Measurements from ENCODE around the gene NOX3.

- TF ChIP-seq EZH2 (IDR thresholded peaks at IDR 0.05; ENCODE audit: borderline replicate concordance, low read depth, low read length) = no peak
- no peak for TF ChIP-seq GABPA (tag; conservative IDR thresholded peaks at IDR 0.05; ENCODE audit: low read depth)
- TF ChIP-seq REST (IDR thresholded peaks at IDR 0.05; ENCODE audit: borderline replicate concordance) = no peak
- no peak for TF ChIP-seq REST (CRISPR knock-in tag; IDR thresholded peaks at IDR 0.05; ENCODE audit: low read depth)
- no peak for TF ChIP-seq SNAPC5 (CRISPR knock-in tag; IDR thresholded peaks at IDR 0.05)
- TF ChIP-seq NFXL1 (CRISPR knock-in tag; IDR thresholded peaks at IDR 0.05) = no peak
- no peak for TF ChIP-seq CTCF (IDR thresholded peaks at IDR 0.05 in 2 of 3, conservative IDR thresholded peaks at IDR 0.05 in 1 of 3; ENCODE audit: insufficient read depth in 2 of 3, low read depth in 1 of 3, low read length in 3 of 3)
Observed at GRCh38 chr6:155383913-155384312, 71.7 kb downstream of the NOX3 start.

Data from K562 (cell line).